Lower leg skin (tissue), 4 donors: ENCODE measurements around the gene PPP1R12B. TPM values are rescaled to one million over a fixed set of nuclear protein-coding genes. Genes with fewer than 3 reads are reported as not detected.

Experiments used
- DNase-seq, 2 donors: peaks; one replicate each; pipeline ENCODE4 v3.0.0-alpha.2; 2019; ENCODE audit warnings: low spot score in 2 of 2
- H3K4me3 ChIP-seq: fragments of 200-600 bp; sonication (generic); 2 replicates; pipeline ENCODE4 v1.5.1; 2017; ENCODE audit warnings: mild to moderate bottlenecking, low read depth; ENCODE audit not compliant: poor library complexity, severe bottlenecking
- POLR2A ChIP-seq, 2 donors: fragments of 450-650 bp; IDR thresholded peaks; one replicate each; pipeline ENCODE4 v1.6.1; 2016 to 2017; ENCODE audit warnings: antibody characterized with exemption in 2 of 2, mild to moderate bottlenecking in 1 of 2, moderate library complexity in 1 of 2
- WGBS, 2 donors: methylation state at CpG; one replicate each; pipeline ENCODE4 v1.1.5; 2018; 5-methylcytosine and 5-hydroxymethylcytosine counted together
- intact Hi-C: fragments of 100-400 bp; cut with DNase I; formaldehyde crosslinking; loops from one replicate; pipeline ENCODE4 v1.15.0; 2023; ENCODE audit warnings: low total_unique reads
- total RNA-seq, 4 donors: library from RNA; depleted of rRNA; stranded (reverse); fragments of >200 nt; gene quantifications; one replicate each; pipeline ENCODE4 v1.1.0, GENCODE V29; 2016
- TF ChIP-seq, protein P1 (sequence below), 3 donors: fragments of 450-650 bp; IDR thresholded peaks; one replicate each; pipeline ENCODE4 v1.5.1; 2016; ENCODE audit warnings: antibody characterized with exemption in 3 of 3, mild to moderate bottlenecking in 3 of 3, moderate library complexity in 2 of 3

Gene PPP1R12B
- total RNA-seq, 4 donors from 2014 or later = 14.6 to 50.8 (median 30.6) TPM

DNA sequence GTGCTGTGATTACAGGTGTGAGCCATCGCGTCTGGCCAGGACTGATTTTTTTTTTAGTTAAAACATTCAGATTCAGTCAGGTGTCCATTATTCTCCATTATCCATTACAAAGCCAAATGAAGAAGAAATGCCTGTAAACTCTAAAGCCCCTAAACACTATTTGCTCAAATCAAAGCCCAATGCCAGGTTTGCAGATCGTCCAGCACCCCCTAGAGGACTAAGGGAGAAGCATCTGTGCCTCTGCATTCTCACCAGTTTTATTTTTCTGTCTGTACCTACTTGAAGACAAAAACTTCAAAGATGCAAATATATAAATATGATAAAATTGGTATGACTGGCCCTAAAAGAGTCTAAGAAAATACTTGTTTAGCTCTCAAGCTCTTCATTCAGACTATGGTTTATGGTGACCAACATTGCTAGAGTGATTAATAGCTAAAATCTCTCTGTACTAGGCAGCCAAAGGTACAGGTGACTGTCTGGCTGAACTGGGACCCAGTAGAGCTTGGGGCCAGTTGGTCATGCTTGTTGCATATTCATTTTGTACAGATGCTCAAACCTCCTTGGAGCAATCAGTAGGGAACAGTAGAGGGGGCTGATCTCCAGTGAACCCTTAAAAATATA is 223.3 kb downstream of the PPP1R12B start:
- TF ChIP-seq, protein P1, sequence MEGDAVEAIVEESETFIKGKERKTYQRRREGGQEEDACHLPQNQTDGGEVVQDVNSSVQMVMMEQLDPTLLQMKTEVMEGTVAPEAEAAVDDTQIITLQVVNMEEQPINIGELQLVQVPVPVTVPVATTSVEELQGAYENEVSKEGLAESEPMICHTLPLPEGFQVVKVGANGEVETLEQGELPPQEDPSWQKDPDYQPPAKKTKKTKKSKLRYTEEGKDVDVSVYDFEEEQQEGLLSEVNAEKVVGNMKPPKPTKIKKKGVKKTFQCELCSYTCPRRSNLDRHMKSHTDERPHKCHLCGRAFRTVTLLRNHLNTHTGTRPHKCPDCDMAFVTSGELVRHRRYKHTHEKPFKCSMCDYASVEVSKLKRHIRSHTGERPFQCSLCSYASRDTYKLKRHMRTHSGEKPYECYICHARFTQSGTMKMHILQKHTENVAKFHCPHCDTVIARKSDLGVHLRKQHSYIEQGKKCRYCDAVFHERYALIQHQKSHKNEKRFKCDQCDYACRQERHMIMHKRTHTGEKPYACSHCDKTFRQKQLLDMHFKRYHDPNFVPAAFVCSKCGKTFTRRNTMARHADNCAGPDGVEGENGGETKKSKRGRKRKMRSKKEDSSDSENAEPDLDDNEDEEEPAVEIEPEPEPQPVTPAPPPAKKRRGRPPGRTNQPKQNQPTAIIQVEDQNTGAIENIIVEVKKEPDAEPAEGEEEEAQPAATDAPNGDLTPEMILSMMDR (IDR thresholded peaks at IDR 0.05) = no peak
- TF ChIP-seq POLR2A (IDR thresholded peaks at IDR 0.05) = no peak
- H3K4me3 ChIP-seq = no peak overlapping the region
- intact Hi-C loops = no loop called here
- no peak for DNase-seq
- 64 to 66% methylated on average over 3 of the region's 3 CpGs for WGBS, 2 donors

DNA sequence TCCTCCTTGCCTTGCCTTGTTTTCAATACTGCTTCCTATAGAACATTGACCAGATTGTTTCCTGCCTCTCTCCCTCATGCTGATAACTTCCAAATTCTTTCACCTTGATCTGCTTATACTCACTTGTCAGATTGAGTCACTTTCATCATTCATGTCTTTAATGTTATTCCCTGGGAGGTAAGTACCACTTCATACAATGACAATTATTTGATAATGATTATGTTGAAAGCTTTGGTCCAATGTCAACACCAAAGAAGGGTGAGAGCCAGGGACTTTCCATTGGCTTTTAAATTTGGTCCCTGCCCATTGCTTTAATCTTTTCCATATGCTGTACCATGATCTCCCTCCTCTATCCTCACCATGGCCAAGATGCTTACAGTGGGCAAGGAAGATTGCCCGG is 224.4 kb downstream of the PPP1R12B start:
- no peak overlapping the region for H3K4me3 ChIP-seq
- 65 to 72% methylated on average over 1 of the region's 1 CpG for WGBS, 2 donors
- no peak for DNase-seq
- intact Hi-C loops = no loop called here
- TF ChIP-seq POLR2A (IDR thresholded peaks at IDR 0.05) = no peak
- TF ChIP-seq, protein P1 (IDR thresholded peaks at IDR 0.05) = no peak

DNA sequence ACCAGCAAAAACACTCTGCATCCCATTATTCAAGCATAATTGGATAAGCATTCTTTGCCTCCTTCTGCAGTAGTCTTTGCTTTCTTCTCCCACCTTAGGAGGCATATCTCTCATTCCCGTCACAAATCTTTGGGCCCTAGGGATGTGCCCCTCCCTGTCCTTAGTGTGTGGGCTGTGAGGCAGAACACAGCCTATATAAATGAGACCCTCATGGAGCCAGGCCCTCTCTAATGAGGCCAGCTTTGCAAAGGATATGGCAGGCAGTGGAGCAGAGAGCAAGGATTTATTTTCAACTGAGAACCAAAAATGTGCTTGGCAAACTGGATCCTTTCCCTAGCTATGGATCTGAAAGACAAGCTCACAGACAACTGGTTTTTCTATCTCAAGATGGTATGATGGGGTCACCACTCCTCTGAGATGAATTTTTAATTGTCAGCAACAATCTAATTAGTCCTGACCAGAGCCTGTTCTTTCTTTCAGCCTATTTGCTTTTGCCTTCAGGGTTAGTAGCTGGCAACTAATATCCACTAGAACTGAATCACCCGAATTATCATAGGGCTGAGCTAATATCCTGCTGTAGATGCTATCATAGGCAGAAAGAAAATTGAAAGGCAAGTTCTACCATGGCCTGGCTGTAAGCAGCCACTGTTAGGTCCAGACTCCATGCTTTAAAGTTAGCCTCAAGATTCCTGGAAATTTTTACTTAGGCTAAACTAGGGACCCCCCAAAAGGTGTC is 227.6 kb downstream of the PPP1R12B start:
- no peak for DNase-seq
- 33 to 54% methylated on average over 2 of the region's 2 CpGs for WGBS, 2 donors
- TF ChIP-seq, protein P1 (IDR thresholded peaks at IDR 0.05) = no peak
- TF ChIP-seq POLR2A (IDR thresholded peaks at IDR 0.05) = no peak
- H3K4me3 ChIP-seq = no peak overlapping the region
- intact Hi-C loops = no loop called here

DNA sequence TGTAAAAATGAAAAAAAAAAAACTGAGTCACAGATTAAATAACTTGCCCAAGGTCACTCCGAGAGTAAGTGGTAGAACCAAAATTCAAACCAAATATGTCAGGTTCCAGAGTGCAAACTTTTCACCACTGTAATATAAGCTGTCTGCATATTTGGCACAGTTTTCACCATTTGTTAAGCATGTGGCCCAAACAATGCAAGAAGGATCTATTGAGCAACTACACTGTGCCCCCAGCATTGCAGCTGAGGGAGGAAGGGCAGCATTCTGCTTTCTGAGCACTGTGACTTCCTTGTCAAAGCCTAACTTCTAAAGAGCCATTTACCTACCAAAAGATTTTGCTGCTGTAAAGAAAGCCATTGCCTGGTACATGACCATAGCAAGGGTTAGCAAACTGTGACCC is 228.3 kb downstream of the PPP1R12B start:
- intact Hi-C loops = no loop called here
- H3K4me3 ChIP-seq = no peak overlapping the region
- no peak for DNase-seq
- WGBS, 2 donors = 56 to 61% methylated on average over 1 of the region's 1 CpG
- TF ChIP-seq POLR2A (IDR thresholded peaks at IDR 0.05) = no peak
- TF ChIP-seq, protein P1 (IDR thresholded peaks at IDR 0.05) = no peak

DNA sequence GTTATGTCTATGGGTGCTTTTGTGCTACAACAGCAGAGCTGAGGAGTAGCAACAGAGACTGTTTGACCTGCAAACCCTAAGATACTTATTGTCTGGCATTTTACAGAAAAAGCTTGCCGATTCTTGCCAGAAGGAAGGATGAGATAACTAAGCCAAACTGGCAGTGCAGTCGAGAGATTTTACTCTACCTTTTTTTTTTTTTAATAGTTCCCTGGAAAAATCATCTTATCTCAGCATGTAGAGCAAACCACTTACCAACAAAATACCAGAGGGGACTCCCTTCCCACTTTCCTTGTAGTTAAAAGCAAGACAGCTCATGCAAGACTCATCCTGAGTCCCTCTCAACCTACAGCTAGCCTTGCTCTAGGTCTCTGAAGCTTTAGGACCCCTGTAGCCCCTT is 228.9 kb downstream of the PPP1R12B start:
- no peak for TF ChIP-seq POLR2A (IDR thresholded peaks at IDR 0.05)
- TF ChIP-seq, protein P1 (IDR thresholded peaks at IDR 0.05) = no peak
- H3K4me3 ChIP-seq = no peak overlapping the region
- intact Hi-C loops = no loop called here
- DNase-seq = no peak
- 12 to 25% methylated on average over 2 of the region's 2 CpGs for WGBS, 2 donors
